Mammary epithelial cell (primary cell): ENCODE results near the gene GSTM3.
"Not testable (repeated sequence)": the region's sequence is repeated elsewhere in the genome, so short reads cannot be mapped to it uniquely, and the experiment has no call there.

Experiments used
- EZH2 ChIP-seq: IDR thresholded peaks from 2 replicates; pipeline ENCODE4 v1.6.1; 2012; ENCODE audit warnings: low read length, inconsistent platforms, borderline replicate concordance
- TF ChIP-seq, protein P1 (sequence below), 2 donors: IDR thresholded peaks in 1 of 2; conservative IDR thresholded peaks in 1 of 2; 2 replicates each; pipeline ENCODE4 v1.5.1; 2011 to 2012; ENCODE audit warnings: inconsistent platforms in 2 of 2, low read length in 2 of 2, mild to moderate bottlenecking in 2 of 2, control low read depth in 1 of 2, low read depth in 1 of 2; ENCODE audit not compliant: insufficient read depth in 1 of 2; ENCODE audit errors: extremely low read depth in 1 of 2

DNA sequence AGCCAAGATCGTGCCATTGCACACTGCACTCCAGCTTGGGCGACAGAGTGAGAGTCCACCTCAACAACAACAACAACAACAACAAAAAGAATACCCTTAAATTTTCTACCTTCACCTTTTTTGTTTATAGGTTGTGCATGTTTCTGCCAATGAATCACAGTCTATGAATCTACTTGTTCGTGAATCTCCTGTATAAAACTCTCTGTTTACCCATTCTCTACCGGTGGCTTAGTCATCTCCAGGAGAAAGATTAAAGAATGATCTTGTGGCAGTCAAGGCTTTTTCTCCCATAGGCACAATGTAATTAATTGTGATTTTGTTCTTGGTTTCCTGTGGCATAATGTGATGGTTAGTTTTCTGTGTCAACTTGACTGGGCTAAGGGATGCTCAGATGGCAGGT is 43.0 kb downstream of the GSTM3 start:
- TF ChIP-seq, protein P1, sequence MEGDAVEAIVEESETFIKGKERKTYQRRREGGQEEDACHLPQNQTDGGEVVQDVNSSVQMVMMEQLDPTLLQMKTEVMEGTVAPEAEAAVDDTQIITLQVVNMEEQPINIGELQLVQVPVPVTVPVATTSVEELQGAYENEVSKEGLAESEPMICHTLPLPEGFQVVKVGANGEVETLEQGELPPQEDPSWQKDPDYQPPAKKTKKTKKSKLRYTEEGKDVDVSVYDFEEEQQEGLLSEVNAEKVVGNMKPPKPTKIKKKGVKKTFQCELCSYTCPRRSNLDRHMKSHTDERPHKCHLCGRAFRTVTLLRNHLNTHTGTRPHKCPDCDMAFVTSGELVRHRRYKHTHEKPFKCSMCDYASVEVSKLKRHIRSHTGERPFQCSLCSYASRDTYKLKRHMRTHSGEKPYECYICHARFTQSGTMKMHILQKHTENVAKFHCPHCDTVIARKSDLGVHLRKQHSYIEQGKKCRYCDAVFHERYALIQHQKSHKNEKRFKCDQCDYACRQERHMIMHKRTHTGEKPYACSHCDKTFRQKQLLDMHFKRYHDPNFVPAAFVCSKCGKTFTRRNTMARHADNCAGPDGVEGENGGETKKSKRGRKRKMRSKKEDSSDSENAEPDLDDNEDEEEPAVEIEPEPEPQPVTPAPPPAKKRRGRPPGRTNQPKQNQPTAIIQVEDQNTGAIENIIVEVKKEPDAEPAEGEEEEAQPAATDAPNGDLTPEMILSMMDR (conservative IDR thresholded peaks at IDR 0.05 in 1 of 2, IDR thresholded peaks at IDR 0.05 in 1 of 2; ENCODE audit: extremely low read depth in 1 of 2, insufficient read depth in 1 of 2, low read depth in 1 of 2, low read length in 2 of 2) = not testable (repeated sequence)
- not testable (repeated sequence) for TF ChIP-seq EZH2
